Right lobe of liver (tissue), 4 donors: ENCODE data around the gene SHISA4.

Experiments used
- POLR2A ChIP-seq: fragments of 450-650 bp; IDR thresholded peaks from one replicate; pipeline ENCODE4 v1.6.1; 2017; ENCODE audit warnings: antibody characterized with exemption, mild to moderate bottlenecking
- TF ChIP-seq, protein P1 (sequence below), 4 donors: fragments of 200-600 bp in 3 of 4; fragments of 450-650 bp in 1 of 4; IDR thresholded peaks; one replicate each; pipeline versions ENCODE4 v1.5.1 to v1.8.0; 2016 to 2022; ENCODE audit warnings: antibody characterized with exemption in 4 of 4, mild to moderate bottlenecking in 2 of 4
- donor health status: DM: no; HTN: no; CAD: no.
- donor health status: DM: no; HTN: no; CAD: no.
- donor health status: DM: no; HTN: yes; CAD: no.

- TF ChIP-seq, protein P1, sequence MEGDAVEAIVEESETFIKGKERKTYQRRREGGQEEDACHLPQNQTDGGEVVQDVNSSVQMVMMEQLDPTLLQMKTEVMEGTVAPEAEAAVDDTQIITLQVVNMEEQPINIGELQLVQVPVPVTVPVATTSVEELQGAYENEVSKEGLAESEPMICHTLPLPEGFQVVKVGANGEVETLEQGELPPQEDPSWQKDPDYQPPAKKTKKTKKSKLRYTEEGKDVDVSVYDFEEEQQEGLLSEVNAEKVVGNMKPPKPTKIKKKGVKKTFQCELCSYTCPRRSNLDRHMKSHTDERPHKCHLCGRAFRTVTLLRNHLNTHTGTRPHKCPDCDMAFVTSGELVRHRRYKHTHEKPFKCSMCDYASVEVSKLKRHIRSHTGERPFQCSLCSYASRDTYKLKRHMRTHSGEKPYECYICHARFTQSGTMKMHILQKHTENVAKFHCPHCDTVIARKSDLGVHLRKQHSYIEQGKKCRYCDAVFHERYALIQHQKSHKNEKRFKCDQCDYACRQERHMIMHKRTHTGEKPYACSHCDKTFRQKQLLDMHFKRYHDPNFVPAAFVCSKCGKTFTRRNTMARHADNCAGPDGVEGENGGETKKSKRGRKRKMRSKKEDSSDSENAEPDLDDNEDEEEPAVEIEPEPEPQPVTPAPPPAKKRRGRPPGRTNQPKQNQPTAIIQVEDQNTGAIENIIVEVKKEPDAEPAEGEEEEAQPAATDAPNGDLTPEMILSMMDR (IDR thresholded peaks at IDR 0.05) = no peak
- TF ChIP-seq POLR2A = no peak
Observed at GRCh38 chr1:201886103-201886885, 2.4 kb upstream of the SHISA4 start.
